GM12891 (cell line): ENCODE data around the gene OR2C1.

Experiments
- POLR2A ChIP-seq: IDR thresholded peaks from 2 replicates; pipeline ENCODE4 v1.6.1; 2011; ENCODE audit warnings: low read depth, low read length, control low read depth
- POLR2AphosphoS5 ChIP-seq: IDR thresholded peaks from 2 replicates; pipeline ENCODE4 v1.6.1; 2011; ENCODE audit warnings: low read depth, low read length, control low read depth

DNA sequence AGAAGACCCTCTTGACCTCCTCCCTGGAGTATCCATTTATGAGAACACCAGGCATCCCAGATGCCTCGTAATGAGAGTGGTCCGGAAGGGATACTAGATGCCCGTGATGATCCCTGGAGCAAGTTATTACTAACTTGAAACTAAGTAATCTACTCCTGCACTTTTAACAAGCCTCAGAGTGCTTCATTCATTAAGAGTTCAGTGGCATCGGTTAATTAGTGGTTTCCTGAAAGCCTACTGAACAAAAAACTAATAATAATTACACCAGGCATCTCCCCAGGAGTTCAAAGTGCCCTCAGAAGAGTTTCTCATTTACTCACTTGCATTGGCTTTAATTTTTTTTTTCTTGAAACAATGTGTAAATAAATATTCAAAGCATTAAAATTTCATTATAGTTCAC is 28.2 kb upstream of the OR2C1 start:
- TF ChIP-seq POLR2A, result no peak
- no peak for TF ChIP-seq POLR2AphosphoS5
